ENCODE measurements around the gene ST3GAL4.
A peak's percentile ranks its signal among the peaks of the same experiment; 100 is the strongest.

The ST3GAL4 gene

DNA sequence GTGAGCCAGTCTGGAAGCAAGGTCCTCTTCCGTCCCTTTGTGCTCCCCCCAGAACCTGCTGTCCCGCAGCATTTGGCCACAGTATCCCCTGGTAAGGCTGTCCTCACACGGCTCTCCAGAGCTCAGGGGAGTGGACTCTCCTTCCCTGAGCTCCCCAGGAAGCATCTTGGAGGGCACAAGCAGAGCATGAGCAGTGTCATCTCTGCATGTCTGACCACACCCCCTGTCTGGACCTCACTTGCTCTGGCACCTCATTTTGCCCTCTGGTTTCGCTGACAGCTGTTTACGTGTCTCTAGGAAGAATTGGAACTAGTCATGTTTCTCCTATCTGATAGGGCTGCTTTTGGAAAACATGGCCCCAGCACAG lies 36.1 kb upstream of the ST3GAL4 start:
- Mint-ChIP-seq H3K4me3 (peak overlapping the region; percentile 41), H3K4me1 (ENCODE audit: low read depth) (peaks cover 34% of the 10 kb centered on the region)

DNA sequence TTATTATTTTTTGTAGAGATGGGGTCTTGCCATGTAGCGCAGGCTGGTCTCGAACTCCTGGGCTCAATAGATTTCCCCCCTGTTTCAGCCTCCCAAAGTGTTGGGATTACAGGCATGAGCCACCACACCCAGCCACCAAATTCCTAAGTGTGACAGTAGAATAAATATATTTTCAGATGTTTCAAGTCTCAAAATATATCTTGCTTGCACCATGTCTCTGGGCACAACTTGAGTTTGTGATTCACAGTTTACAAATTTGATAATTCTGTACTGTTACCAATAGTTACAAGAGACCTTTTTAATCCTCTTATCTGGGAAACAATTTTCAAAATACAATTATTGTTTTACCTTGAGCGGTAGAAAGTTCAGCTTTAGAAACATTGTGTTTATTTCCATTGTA lies 32.5 kb upstream of the ST3GAL4 start:
- Mint-ChIP-seq H3K27me3 (no peaks in the 10 kb centered on the region), H3K9me3 (ENCODE audit: low read depth) (no peaks in the 10 kb centered on the region), H3K4me1 (ENCODE audit: low read depth) (peaks cover 27% of the 10 kb centered on the region), H3K36me3 (peaks cover 10% of the 10 kb centered on the region), H3K27ac (no peak overlapping the region), H3K4me3 (no peak overlapping the region)

More for the DNA sequence above, 36.1 kb upstream of the ST3GAL4 start:
- peaks cover 18% of the 10 kb centered on the region for H3K36me3 Mint-ChIP-seq
- no peaks in the 10 kb centered on the region for H3K27me3 Mint-ChIP-seq
- H3K27ac Mint-ChIP-seq: peak overlapping the region; percentile 76
- no peaks in the 10 kb centered on the region for H3K9me3 Mint-ChIP-seq (ENCODE audit: low read depth)

DNA sequence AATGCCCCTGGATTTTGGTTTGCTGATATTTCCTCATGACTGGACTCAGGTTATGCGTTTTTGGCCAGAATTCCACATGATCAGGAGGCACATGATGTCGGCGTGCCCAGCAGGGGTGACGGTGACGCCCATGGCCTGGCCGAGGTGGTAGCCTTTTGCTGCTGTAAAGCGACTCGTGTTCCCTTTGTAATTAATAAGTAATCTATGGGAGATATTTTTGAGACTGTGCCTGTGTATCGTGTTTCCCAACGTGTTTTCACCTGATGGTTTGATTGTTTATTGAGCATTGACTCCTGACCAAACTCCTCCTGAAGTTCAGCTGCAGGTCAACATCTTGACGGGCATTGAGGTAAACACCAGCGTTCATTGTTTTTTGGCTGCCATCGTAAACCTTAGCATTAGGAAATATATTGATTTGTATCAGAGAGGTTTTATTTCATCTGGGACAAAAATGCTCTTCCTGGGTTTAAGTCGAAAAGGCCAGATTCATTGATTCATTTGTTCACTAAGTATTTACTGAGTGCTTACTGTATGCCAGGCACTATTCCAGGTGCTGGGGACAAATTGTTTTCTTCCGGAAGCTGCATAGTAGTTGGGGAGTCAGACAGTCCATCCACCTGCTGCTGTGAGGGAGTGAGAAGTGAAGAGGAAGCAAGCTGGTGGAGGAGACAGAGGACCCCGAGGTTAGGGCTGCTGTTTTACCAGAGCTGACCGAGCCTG lies 28.0 kb upstream of the ST3GAL4 start:
- Mint-ChIP-seq H3K9me3 (ENCODE audit: low read depth) (no peaks in the 10 kb centered on the region), H3K27me3 (no peaks in the 10 kb centered on the region), H3K4me1 (ENCODE audit: low read depth) (peaks cover 7% of the 10 kb centered on the region), H3K27ac (no peak overlapping the region), H3K36me3 (peaks cover 6% of the 10 kb centered on the region), H3K4me3 (no peak overlapping the region)

DNA sequence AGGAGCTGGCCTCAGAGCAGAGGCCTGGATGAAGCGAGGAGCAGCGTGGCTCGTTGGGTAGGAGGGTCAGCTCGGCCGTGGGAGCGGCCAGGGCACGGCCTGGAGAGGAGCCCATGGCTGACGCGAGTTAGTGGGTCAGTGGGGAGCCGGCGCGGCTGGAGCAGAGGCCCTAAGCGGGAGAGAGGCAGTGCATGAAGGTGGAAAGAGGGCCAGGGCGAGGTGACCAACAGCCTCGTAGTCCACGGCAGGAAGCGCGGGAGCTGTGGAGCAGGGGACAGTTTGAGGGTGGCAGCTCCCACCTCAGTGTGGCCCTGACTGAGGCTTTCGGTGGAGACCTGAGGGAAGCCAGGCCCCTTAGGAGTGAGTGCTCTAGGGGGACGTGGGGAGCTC lies 27.5 kb upstream of the ST3GAL4 start:
- no peaks in the 10 kb centered on the region for H3K9me3 Mint-ChIP-seq (ENCODE audit: low read depth)
- H3K27ac Mint-ChIP-seq: no peak overlapping the region
- peaks cover 6% of the 10 kb centered on the region for H3K36me3 Mint-ChIP-seq
- H3K4me3 Mint-ChIP-seq: no peak overlapping the region
- peaks cover 7% of the 10 kb centered on the region for H3K4me1 Mint-ChIP-seq (ENCODE audit: low read depth)
- H3K27me3 Mint-ChIP-seq: no peaks in the 10 kb centered on the region

DNA sequence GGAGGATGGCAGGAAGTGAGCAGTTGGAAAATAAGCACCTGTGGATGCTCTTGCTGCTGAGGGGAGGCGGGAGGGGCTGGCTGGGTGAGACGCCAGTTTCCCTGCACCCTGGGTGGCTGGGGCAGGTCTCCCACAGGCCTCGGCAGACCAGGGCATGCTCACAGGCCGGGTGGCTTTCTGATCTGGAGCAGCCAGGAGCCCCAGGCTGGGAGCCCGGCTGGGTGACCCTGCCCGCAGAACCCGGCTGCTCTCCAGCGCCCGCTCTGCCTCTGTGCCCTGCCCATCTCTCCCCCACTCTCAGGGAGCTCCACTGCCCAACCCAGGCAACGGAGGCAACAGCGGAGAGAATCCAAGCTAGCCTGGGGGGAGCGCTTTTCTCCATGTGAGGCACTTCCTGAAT lies 27.0 kb upstream of the ST3GAL4 start:
- peaks cover 6% of the 10 kb centered on the region for H3K36me3 Mint-ChIP-seq
- H3K4me1 Mint-ChIP-seq (ENCODE audit: low read depth): peaks cover 7% of the 10 kb centered on the region
- no peaks in the 10 kb centered on the region for H3K9me3 Mint-ChIP-seq (ENCODE audit: low read depth)
- H3K27ac Mint-ChIP-seq: no peak overlapping the region
- no peak overlapping the region for H3K4me3 Mint-ChIP-seq
- H3K27me3 Mint-ChIP-seq: no peaks in the 10 kb centered on the region

DNA sequence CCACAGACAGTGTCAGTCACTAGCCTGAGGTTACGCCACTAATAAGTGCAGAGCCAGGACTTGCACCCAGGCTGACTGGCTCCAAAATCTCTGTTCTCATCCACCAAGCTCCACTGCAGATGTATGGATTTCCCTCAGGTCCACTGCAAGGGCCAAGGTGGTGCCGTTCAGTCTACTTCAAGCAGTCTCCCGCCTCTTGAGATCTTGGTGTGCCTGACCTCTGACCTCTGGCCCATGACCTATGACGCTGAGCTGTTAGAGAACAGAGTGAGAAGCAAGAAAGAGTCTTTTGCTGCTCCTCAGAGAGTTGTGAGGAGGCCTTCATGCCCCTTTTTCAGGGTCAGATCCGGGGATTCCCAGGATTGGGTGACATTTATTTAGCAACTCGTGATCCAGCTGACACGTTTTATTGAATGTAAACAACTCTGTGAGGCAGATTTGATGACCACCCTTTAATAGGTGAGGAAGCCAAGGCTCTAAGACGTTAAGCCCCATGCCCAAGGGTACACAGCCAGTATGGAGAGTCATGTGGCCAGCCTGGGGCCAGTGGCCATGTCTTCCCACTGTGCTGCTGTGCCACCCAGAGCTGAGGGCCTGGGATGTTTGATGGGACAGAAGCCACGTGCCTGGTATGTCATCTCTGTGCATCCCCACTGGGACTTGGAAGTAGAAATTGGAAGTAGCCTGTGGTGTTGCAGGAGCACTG lies 26.4 kb upstream of the ST3GAL4 start:
- H3K27me3 Mint-ChIP-seq: no peaks in the 10 kb centered on the region
- H3K36me3 Mint-ChIP-seq: peaks cover 6% of the 10 kb centered on the region
- H3K4me3 Mint-ChIP-seq: no peak overlapping the region

DNA sequence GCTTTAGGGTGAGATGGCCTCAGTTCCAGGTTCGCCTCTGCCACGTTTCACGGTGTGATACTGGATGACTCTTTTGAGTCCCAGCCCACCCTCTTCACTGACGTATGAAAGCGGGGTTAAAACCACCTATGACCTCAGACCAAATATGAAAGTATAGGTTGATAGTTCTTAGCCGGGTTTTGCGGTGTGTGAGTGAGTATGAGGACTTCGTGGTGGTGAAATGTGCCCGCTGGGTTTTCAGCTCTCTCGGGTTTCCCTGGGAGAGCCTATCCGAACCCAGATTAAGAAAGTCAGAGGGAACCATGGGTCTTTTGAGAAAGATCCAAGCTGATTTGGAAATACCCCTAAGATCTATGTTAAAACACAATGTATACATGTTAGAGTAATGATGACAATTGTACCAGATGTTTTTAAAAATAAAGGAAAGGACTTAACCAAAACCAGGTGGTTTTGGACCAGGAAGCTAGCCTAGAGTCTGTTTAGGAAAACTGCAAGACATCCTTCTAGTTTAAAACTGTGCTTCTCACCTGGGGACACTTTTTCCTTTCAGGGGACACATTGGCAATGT lies 25.8 kb upstream of the ST3GAL4 start:
- Mint-ChIP-seq H3K4me1 (ENCODE audit: low read depth) (peaks cover 7% of the 10 kb centered on the region), H3K36me3 (peaks cover 6% of the 10 kb centered on the region), H3K4me3 (no peak overlapping the region), H3K9me3 (ENCODE audit: low read depth) (no peaks in the 10 kb centered on the region), H3K27me3 (no peaks in the 10 kb centered on the region), H3K27ac (no peak overlapping the region)

More for the DNA sequence above, 26.4 kb upstream of the ST3GAL4 start:
- Mint-ChIP-seq H3K9me3 (ENCODE audit: low read depth) (no peaks in the 10 kb centered on the region), H3K27ac (no peak overlapping the region), H3K4me1 (ENCODE audit: low read depth) (peaks cover 7% of the 10 kb centered on the region)

DNA sequence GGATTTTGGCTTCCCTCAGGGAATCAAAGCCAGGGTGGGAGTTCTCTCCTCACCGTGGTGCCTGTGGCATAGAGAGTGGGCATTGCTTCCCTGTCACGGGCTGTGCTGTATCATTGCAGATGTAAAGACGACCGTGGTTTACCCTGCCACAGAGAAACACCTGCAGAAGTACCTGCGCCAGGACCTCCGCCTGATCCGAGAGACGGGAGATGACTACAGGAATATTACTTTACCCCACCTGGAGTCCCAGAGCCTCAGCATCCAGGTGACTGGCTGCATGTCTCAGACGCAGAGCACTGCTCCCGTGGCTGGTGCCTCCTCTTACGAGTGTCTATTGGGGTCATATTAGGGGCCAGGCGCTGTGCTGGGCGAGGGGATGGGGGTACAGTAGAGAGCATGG lies 24.2 kb upstream of the ST3GAL4 start:
- H3K4me1 Mint-ChIP-seq (ENCODE audit: low read depth): peaks cover 2% of the 10 kb centered on the region
- H3K36me3 Mint-ChIP-seq: peaks cover 6% of the 10 kb centered on the region
- H3K27me3 Mint-ChIP-seq: no peaks in the 10 kb centered on the region
- no peak overlapping the region for H3K4me3 Mint-ChIP-seq
- H3K9me3 Mint-ChIP-seq (ENCODE audit: low read depth): no peaks in the 10 kb centered on the region
- H3K27ac Mint-ChIP-seq: no peak overlapping the region

DNA sequence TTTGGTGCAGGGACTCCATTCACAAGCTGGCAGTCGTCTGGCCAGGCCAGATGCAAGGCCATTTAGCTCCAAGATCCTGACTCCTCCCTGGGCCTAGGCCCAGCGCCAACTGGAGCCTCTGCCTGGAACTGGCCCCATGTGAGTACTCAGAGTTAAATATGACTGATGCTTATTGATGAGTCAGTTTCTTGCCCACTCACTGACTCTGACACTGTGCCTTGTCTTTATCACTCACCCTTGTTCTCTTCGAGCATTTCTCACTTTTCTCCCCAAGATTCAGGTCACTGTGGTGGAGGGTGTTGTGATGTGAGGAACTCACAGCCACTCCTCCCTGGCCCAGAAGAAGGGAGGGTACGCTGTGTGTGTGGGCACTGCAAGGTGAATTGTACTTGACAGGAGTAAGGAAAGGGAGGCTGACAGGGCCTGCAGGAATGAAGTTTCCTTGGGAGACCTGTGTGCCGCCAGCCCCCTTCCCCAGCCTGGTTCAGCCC lies 23.2 kb upstream of the ST3GAL4 start:
- Mint-ChIP-seq H3K27me3 (no peaks in the 10 kb centered on the region), H3K4me1 (ENCODE audit: low read depth) (peaks cover 2% of the 10 kb centered on the region), H3K36me3 (peaks cover 6% of the 10 kb centered on the region), H3K27ac (no peak overlapping the region), H3K9me3 (ENCODE audit: low read depth) (no peaks in the 10 kb centered on the region), H3K4me3 (no peak overlapping the region)

DNA sequence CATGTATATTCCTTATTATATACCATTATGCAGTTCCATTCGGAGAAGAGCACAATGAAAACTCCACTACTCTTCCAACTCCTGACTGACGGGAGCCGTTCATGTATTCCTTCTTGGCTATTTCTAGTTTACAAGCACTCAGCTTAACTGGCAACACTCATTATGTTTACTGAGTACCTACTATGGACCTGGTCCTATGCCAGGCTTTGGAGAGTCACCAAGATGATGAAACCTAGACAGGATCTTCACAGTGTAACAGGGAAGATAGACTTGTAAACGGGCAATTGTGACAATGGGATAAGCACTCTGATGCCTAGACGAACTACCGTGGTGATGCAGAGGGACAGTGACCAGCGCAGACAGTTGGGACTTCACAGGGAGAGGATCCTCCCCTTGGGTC lies 22.3 kb upstream of the ST3GAL4 start:
- peaks cover 2% of the 10 kb centered on the region for H3K4me1 Mint-ChIP-seq (ENCODE audit: low read depth)
- no peak overlapping the region for H3K27ac Mint-ChIP-seq
- H3K9me3 Mint-ChIP-seq (ENCODE audit: low read depth): no peaks in the 10 kb centered on the region
- H3K27me3 Mint-ChIP-seq: no peaks in the 10 kb centered on the region
- H3K4me3 Mint-ChIP-seq: no peak overlapping the region
- H3K36me3 Mint-ChIP-seq: peaks cover 4% of the 10 kb centered on the region

DNA sequence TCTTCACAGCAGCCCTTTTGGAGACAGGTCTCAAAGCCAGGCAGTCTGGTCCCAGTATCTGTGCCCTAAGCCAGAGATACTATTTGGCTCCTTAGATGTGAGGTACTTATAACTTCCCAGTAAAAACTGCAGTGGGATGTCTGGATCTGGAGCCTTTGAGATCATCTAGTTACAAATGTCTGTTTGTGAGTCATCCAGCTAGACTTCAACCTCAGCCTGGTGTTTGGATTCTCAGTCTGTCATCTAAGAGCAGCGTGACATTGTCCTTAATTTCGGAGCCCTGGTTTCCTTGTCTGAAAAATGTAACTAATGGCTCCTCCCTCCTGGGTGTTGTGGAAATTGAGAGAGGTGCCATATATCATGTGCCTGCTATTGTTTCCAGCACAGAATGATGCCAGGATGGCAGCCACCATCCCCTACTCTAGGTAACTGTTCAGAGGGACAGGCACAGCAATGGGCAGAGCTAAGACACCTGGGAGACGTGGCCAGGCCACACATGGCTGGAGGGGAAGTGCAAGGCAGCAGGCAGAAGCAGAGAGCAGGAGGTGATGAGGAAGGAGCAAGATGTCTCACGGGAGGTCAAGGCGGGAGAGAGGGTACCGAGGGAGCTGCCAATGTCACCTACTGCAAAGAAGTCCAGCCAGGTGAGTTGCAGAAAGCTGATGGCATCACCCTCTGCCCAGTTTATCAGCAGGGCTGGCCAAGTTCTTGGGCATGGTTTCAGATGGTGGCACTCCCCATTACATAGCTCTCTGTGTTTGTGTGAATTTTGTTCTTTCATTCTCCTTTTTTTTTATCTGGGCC lies 20.6 kb upstream of the ST3GAL4 start:
- Mint-ChIP-seq H3K27me3 (no peaks in the 10 kb centered on the region), H3K27ac (peak overlapping the region; percentile 34), H3K9me3 (ENCODE audit: low read depth) (no peaks in the 10 kb centered on the region), H3K36me3 (peaks cover 3% of the 10 kb centered on the region), H3K4me3 (no peak overlapping the region), H3K4me1 (ENCODE audit: low read depth) (no peaks in the 10 kb centered on the region)

DNA sequence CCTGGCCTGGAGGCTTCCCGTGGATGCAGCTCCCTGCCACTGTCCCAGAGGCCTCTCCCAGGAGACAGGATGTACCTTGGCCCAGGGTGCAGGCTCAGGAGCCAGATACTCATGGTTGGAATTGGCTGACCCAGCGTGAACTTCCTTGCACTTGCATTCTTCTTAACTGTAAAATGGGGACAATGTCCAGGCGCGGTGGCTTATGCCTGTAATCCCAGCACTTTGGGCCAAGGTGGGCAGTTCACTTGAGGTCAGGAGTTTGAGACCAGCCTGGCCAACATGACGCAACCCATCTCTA lies 20.1 kb upstream of the ST3GAL4 start:
- Mint-ChIP-seq H3K27ac (no peak overlapping the region), H3K4me1 (ENCODE audit: low read depth) (no peaks in the 10 kb centered on the region)

DNA sequence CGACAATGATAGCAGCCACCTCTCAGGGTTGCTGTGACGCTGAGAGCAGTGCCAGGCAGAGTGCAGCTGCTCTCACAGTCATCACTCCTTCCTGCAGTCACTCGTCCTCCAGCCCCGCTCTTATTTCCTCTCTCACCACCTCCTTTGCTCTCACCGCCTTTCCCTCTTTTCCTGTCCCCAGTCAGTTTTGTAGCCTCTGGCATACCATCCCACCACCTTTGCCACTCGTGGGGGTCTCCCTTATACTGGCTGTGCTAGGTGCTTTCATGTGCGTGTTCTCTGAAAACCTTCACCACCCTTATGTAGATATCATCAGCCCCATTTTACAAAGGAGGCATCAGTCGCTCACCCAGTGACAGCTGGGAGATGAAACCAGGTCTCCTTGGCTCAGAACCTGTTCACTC lies 19.3 kb upstream of the ST3GAL4 start:
- no peaks in the 10 kb centered on the region for H3K27me3 Mint-ChIP-seq
- H3K27ac Mint-ChIP-seq: no peak overlapping the region
- H3K9me3 Mint-ChIP-seq (ENCODE audit: low read depth): no peaks in the 10 kb centered on the region
- peaks cover 3% of the 10 kb centered on the region for H3K36me3 Mint-ChIP-seq
- no peaks in the 10 kb centered on the region for H3K4me1 Mint-ChIP-seq (ENCODE audit: low read depth)
- H3K4me3 Mint-ChIP-seq: no peak overlapping the region

More for the DNA sequence above, 20.1 kb upstream of the ST3GAL4 start:
- H3K36me3 Mint-ChIP-seq: peaks cover 3% of the 10 kb centered on the region
- H3K4me3 Mint-ChIP-seq: no peak overlapping the region
- H3K9me3 Mint-ChIP-seq (ENCODE audit: low read depth): no peaks in the 10 kb centered on the region
- H3K27me3 Mint-ChIP-seq: no peaks in the 10 kb centered on the region

DNA sequence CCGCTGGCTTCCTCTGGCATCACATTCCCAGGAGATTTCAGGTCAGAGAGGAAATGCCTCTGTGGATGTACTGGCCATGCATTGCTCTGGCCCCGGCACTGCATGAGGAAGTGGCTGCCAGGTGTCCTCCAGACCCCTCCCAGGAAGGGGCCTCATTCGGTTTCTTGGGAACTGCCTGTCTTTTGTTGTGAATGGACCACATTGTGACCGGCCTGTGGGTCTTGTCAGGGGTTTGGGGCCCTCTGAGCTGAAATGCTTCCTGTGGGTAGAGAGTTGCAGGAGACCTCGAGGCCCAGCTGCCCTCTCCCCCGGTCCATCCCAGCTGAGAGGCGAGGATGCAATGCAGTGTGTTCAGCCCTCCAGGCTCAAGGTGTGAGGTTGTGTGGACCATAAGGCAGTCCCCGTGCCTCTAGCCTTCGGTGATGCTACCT lies 18.8 kb upstream of the ST3GAL4 start:
- Mint-ChIP-seq H3K27ac (no peak overlapping the region), H3K36me3 (peaks cover 3% of the 10 kb centered on the region), H3K4me1 (ENCODE audit: low read depth) (no peaks in the 10 kb centered on the region), H3K9me3 (ENCODE audit: low read depth) (no peaks in the 10 kb centered on the region), H3K27me3 (no peaks in the 10 kb centered on the region), H3K4me3 (no peak overlapping the region)

DNA sequence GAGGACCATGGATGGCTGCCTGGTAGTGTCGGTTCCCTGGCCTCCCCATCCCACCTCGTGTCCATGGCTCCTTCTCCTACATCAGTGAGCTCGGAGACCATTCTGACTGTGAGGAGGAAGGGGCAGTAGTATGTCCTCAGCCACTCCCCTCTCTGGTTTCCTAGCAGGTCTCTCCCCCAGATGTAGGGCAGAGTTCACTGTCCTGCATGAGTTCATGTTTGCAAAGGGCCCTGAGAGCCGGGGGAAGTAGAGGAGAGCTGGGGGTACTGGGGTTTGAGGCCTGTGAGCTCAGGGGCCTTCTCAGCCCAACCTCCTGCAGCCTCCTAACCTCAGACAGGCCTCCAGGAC lies 18.4 kb upstream of the ST3GAL4 start:
- Mint-ChIP-seq H3K36me3 (peaks cover 3% of the 10 kb centered on the region), H3K4me1 (ENCODE audit: low read depth) (no peaks in the 10 kb centered on the region), H3K27ac (no peak overlapping the region), H3K27me3 (no peaks in the 10 kb centered on the region), H3K4me3 (no peak overlapping the region), H3K9me3 (ENCODE audit: low read depth) (no peaks in the 10 kb centered on the region)

Measured in activated naive CD8-positive, alpha-beta T cell (primary cell).